Muscle of arm (tissue), 12 donors: Measurements from ENCODE around the gene ADD2. TPM values are rescaled to one million over a fixed set of nuclear protein-coding genes. Genes with fewer than 3 reads are reported as not detected.

ENCODE experiments used
- DNase-seq: peaks from one replicate; pipeline ENCODE4 v3.0.0-alpha.2; 2013
- polyA plus RNA-seq, 12 donors: library from polyadenylated mRNA; unstranded; fragments of 120-200 nt; gene quantifications; one replicate each; pipeline ENCODE4 v1.2.1, GENCODE V29; 2013; ENCODE audit not compliant: insufficient read length in 12 of 12

Gene ADD2
- polyA plus RNA-seq, 12 donors: 1.8 to 11.6 (median 2.7) TPM; not detected in 1

GRCh38 chr2:70675862-70676261 is 92.1 kb downstream of the ADD2 start:
- DNase-seq: no peak

DNA sequence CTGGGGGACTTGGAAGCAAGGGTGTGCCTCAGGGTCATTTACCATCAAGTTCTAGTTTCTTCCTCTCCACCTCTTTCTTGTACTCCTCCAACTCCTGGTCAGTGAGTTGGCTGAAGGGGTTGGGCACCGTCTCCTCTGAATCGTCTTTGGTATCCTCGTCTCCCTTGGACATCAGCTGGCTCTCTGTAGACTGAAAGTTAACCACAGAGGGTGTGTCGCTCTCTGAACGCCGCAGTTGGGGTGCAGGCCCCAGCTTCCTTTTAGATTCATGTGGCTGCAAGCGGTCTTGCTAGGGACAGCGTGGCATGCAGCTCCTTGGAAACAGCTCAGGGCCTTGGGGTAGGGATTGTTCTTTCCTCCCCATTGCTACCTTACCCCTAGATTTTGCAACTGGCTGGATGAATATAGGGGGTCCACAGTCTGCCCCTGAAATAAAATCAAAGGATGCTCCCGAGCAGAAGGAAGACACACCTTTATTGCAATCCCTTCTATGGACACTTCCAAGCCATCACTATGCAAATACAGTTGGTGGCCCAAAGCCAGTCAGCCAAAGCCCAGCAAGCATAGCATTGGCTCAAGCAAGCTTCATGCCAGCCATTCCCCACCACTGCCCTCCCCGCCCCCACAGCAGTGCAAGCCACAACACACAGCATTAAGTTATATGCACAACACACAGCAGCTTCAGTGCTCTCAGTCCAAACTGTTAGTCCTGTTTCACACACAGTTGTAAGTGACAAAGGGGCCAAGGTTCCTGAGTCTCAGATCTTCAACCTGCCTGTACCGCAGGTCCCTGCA is 93.2 kb downstream of the ADD2 start:
- no peak for DNase-seq

- no peak for DNase-seq
These were observed 94.9 kb downstream of the ADD2 start for GRCh38 chr2:70673041-70673647.

GRCh38 chr2:70671092-70671675 is 96.8 kb downstream of the ADD2 start:
- no peak for DNase-seq

GRCh38 chr2:70670626-70671025 is 97.4 kb downstream of the ADD2 start:
- DNase-seq: no peak

DNA sequence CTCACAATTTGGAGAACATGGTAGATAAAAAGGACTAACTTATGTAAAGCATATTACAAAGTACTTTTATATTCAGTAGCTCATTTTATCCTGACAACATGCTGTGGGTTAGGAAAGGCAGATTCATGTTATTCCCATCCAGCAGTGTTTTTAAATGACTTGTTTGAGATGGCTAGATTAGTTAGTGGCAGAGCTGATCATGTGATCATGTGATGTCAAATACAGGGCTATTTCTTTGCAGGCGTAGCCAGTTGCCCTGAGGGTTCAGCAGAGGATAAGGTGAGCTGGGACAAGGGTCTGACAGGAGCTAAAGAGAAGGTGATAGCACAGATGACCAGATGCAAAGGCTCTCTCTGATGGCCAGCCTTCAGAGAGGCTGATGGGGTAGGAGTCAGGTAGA is 97.8 kb downstream of the ADD2 start:
- no peak for DNase-seq

- DNase-seq: no peak
These were observed 99.1 kb downstream of the ADD2 start for GRCh38 chr2:70668911-70669310.

GRCh38 chr2:70668432-70668831 is 99.6 kb downstream of the ADD2 start:
- DNase-seq: no peak

DNA sequence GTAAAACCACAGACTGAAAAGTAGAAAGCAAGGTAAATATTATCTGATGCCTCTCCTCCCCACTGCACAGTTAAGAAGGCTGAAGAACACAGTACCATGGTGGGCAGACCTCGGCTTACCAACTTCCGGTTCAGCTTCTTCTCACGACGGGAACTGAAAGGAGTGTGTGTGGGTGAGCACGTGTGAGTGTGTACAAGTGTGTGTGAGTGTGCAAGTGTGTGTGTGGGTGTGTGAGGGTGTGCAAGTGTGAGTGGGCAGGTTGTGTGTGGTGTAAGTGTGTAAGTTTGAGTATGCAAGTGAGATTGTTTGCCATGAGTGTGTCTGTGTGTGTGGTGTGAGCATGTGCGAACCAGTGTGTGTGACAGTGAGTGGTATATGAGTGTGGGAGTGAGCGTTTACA is 103.5 kb downstream of the ADD2 start:
- DNase-seq: no peak

GRCh38 chr2:70663411-70663810 is 104.6 kb downstream of the ADD2 start:
- DNase-seq: no peak

DNA sequence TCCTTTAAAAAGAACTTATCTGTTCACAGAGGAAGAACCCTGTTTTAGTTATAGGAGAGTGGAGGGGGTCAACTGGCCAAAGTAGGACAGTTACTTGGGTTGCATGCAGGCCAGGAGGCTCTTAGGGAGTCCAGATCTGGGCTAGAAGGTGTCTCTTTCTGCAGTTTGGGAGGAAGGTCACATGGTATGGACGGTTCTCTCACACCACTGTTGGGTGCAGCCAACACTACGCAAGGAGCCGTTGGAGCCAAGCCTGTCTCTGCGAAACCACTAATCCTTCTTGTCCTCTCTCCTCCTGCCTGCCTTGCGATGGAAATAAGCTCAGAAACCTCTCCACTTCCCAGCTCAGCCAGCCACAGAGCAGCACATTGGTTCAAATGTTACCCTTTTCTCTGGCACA is 108.4 kb downstream of the ADD2 start:
- DNase-seq: no peak

GRCh38 chr2:70658476-70658875 is 109.5 kb downstream of the ADD2 start:
- no peak for DNase-seq

GRCh38 chr2:70657246-70657645 is 110.8 kb downstream of the ADD2 start:
- DNase-seq: no peak

GRCh38 chr2:70656421-70657010 is 111.5 kb downstream of the ADD2 start:
- no peak for DNase-seq

DNA sequence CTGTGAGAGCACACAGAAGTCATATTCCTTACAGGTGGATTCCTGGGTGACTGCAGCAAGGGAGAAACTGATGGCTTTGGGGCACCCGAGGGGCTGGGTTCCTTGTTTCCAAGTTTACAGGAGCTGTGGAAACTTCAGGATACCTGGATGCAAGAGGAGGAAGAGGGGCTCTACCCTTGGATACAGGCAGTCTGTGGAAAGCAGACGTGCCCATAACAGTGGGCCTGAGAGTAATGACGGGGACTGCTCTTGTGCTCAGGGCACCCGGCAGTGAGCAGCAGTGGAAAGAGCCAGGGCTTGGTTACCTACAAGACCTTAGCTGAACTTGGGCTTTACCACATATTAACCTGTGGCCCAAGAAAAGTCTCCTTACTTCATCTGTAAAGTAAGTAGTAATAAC is 112.2 kb downstream of the ADD2 start:
- DNase-seq: no peak

DNA sequence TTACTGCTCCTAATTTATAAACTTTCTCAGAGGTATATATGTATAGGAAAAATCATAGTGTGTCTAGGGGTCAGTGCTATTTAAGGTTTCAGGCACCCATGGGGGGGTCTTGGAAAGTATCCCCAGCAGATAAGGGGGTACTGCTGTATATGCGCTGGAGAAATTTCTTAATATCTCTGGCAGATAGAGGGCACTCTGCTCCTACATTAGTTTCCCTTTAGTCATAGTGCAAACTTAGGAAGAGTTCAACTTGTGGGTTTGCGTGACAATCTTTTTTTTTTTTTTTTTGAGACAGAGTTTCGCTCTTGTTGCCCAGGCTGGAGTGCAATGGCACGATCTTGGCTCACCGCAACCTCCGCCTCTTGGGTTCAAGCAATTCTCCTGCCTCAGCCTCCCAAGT is 112.8 kb downstream of the ADD2 start:
- peak; percentile 20 for DNase-seq

GRCh38 chr2:70651727-70652126 is 116.3 kb downstream of the ADD2 start:
- DNase-seq: no peak

- no peak for DNase-seq
These were observed 117.0 kb downstream of the ADD2 start for GRCh38 chr2:70651014-70651413.

GRCh38 chr2:70648961-70649360 is 119.0 kb downstream of the ADD2 start:
- no peak for DNase-seq

- DNase-seq: peak; percentile 61
These were observed 120.0 kb downstream of the ADD2 start for GRCh38 chr2:70647873-70648481.

DNA sequence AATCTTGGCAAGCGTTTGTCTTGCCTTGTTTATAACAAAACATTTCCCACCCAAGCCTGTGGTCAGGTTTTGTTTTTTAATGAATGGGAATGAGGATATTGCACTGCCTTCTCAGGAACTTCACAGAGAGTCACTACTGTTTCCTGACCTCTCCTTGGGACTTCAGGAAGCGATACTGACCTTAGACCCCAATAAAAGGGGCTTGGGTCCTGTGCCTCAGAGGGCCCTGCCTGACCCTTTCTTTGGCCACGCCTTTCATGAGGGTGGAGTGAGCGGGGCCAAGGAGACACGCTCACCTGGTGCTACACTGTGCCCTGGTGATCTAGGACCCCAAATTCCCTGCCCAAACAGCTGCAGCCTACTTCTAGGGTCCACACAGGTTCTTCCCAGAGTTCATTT is 121.6 kb downstream of the ADD2 start:
- DNase-seq: no peak

DNA sequence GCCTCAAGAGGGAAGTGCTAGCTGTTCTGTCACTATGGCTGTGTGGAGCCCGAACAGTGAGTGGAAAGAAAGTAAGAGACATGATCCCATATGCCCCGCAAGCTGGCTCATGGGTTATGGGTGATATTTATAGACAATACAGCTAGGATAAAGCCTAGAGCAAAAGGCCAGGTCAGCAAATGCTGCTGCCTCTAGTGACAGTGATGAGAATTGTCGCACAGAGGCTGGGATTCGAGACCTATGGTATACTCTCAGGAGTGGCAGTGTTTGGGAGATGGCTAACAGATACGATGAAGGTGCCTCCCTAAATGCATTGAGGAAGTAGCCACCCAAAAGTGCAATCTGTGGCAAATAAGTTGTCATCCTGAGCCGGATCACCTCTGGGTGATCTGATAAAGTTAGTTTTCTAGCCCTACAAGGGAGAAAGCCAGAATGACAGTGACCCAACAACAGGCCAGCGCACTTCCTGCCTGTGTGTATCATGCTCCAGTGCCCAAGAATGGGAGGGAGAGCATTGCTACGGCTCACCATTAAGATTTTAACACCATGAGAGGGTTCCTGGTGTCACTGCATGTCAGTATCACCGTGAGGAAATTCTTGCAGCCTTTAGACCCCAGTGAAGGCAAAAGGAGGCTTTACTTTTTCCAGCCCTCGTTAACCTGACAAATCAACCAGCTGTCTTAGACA is 122.1 kb downstream of the ADD2 start:
- DNase-seq: no peak
